GM23248 (cell line): ENCODE data around the gene PKP3. TPM values are rescaled to one million over a fixed set of nuclear protein-coding genes. Genes with fewer than 3 reads are reported as not detected.
A peak's percentile ranks its signal among the peaks of the same experiment; 100 is the strongest.

Experiments
- DNase-seq: peaks from one replicate; pipeline ENCODE4 v3.0.0-alpha.2; 2015
- H2AFZ ChIP-seq: fragments of 200-600 bp; sonication (generic); 2 replicates; pipeline ENCODE4 v1.6.1; 2016; ENCODE audit warnings: antibody characterized with exemption
- H3F3A ChIP-seq: fragments of 200-600 bp; sonication (generic); 2 replicates; pipeline ENCODE4 v1.6.1; 2016; ENCODE audit warnings: mild to moderate bottlenecking, antibody characterized with exemption, mixed run types; ENCODE audit not compliant: insufficient read depth
- H3K27ac ChIP-seq: fragments of 200-600 bp; sonication (generic); 2 replicates; pipeline ENCODE4 v1.5.1; 2016; ENCODE audit warnings: mild to moderate bottlenecking
- H3K27me3 ChIP-seq: fragments of 200-600 bp; sonication (generic); replicated peaks from 2 replicates; pipeline ENCODE4 v1.6.1; 2016; ENCODE audit warnings: mild to moderate bottlenecking; ENCODE audit not compliant: insufficient read depth
- H3K36me3 ChIP-seq: fragments of 200-600 bp; sonication (generic); 2 replicates; pipeline ENCODE4 v1.6.1; 2016; ENCODE audit warnings: low read depth, mild to moderate bottlenecking
- H3K4me1 ChIP-seq: fragments of 200-600 bp; sonication (generic); 2 replicates; pipeline ENCODE4 v1.6.1; 2016; ENCODE audit warnings: mild to moderate bottlenecking; ENCODE audit not compliant: insufficient read depth
- H3K4me2 ChIP-seq: fragments of 200-600 bp; sonication (generic); one replicate; pipeline ENCODE4 v1.6.1; 2016; ENCODE audit warnings: mild to moderate bottlenecking; ENCODE audit not compliant: unreplicated experiment
- H3K4me3 ChIP-seq: fragments of 200-600 bp; sonication (generic); 2 replicates; pipeline ENCODE4 v1.5.1; 2016; ENCODE audit warnings: mild to moderate bottlenecking
- H3K79me2 ChIP-seq: fragments of 200-600 bp; sonication (generic); 2 replicates; pipeline ENCODE4 v1.6.1; 2016; ENCODE audit warnings: mild to moderate bottlenecking; ENCODE audit not compliant: insufficient read depth
- H3K9ac ChIP-seq: fragments of 200-600 bp; sonication (generic); 2 replicates; pipeline ENCODE4 v1.6.1; 2016; ENCODE audit warnings: mild to moderate bottlenecking
- H3K9me2 ChIP-seq: fragments of 200-600 bp; sonication (generic); 2 replicates; pipeline ENCODE4 v1.6.1; 2016; ENCODE audit warnings: mixed run types, mild to moderate bottlenecking, moderate library complexity; ENCODE audit not compliant: insufficient read depth
- H3K9me3 ChIP-seq: fragments of 200-600 bp; sonication (generic); one replicate; pipeline ENCODE4 v1.6.1; 2017; ENCODE audit warnings: low read depth
- H4K20me1 ChIP-seq: fragments of 200-600 bp; sonication (generic); 2 replicates; pipeline ENCODE4 v1.6.0; 2016; ENCODE audit not compliant: insufficient read depth
- EZH2 ChIP-seq: fragments of 200-600 bp; sonication (generic); IDR thresholded peaks from 2 replicates; pipeline ENCODE4 v1.6.1; 2018; ENCODE audit warnings: antibody characterized with exemption, mild to moderate bottlenecking; ENCODE audit not compliant: insufficient read depth, poor library complexity, severe bottlenecking
- EZH2phosphoT487 ChIP-seq: fragments of 200-600 bp; sonication (generic); IDR thresholded peaks from 2 replicates; pipeline ENCODE4 v1.6.1; 2018; ENCODE audit warnings: antibody characterized with exemption, moderate library complexity, mild to moderate bottlenecking, low read depth; ENCODE audit not compliant: insufficient read depth
- WGBS, 2 experiments: methylation state at CpG; one replicate each; pipeline ENCODE4 v1.1.6; 2015 to 2017; ENCODE audit warnings: low lambda C conversion rate in 2 of 2, low coverage in 1 of 2; ENCODE audit errors: missing lambda C conversion rate in 2 of 2; 5-methylcytosine and 5-hydroxymethylcytosine counted together
- in situ Hi-C: fragments of 300-500 bp; cut with MboI; formaldehyde crosslinking; loops from 2 replicates; pipeline ENCODE4 v1.15.0; 2020
- polyA plus RNA-seq: library from polyadenylated mRNA; unstranded; fragments of >200 nt; fragmentation: Nextera tagmentation; extraction: Ambion mirVana; gene quantifications from 2 replicates; pipeline ENCODE4 v1.2.1, GENCODE V29; 2016
- total RNA-seq: library from RNA; depleted of rRNA; stranded (reverse); fragments of >200 nt; shearing (Covaris generic); gene quantifications from 2 replicates; pipeline ENCODE4 v1.2.3, GENCODE V29; 2014

The PKP3 gene
- total and polyA plus RNA-seq, 2 experiments from 2014 or later: 1.2 to 2.2 TPM

- peak overlapping the region; percentile 88 for H3K9ac ChIP-seq
- peak overlapping the region; percentile 99 for H3K27ac ChIP-seq
- no peaks in the 10 kb centered on the region for H3K79me2 ChIP-seq
- no peaks in the 10 kb centered on the region for H3K9me3 ChIP-seq
- peak overlapping the region; percentile 49 for H3K4me3 ChIP-seq
- in situ Hi-C loops: no loop called here
- H3F3A ChIP-seq: peaks cover 29% of the 10 kb centered on the region
- H3K4me2 ChIP-seq: peak overlapping the region; percentile 74
- no peaks in the 10 kb centered on the region for H3K36me3 ChIP-seq
- no peaks in the 10 kb centered on the region for H3K9me2 ChIP-seq
- WGBS, 2 experiments: 1 to 3% methylated on average over 34 to 62 of the region's 76 CpGs
- peak overlapping the region; percentile 24; the same call in 1 of the 2 replicates for H2AFZ ChIP-seq
- H3K4me1 ChIP-seq: peaks cover 34% of the 10 kb centered on the region
- TF ChIP-seq EZH2phosphoT487 (no peak), EZH2 (no peak)
- peak; percentile 96 for DNase-seq
- no peaks in the 10 kb centered on the region for H3K27me3 ChIP-seq
- no peaks in the 10 kb centered on the region for H4K20me1 ChIP-seq
Observed at GRCh38 chr11:355581-356458, 38.2 kb upstream of the PKP3 start.

- H4K20me1 ChIP-seq: no peaks in the 10 kb centered on the region
- H3K27ac ChIP-seq: no peak overlapping the region
- no peaks in the 10 kb centered on the region for H3K9me2 ChIP-seq
- H3K9ac ChIP-seq: no peak overlapping the region
- H3K4me2 ChIP-seq: no peak overlapping the region
- H3K79me2 ChIP-seq: no peaks in the 10 kb centered on the region
- TF ChIP-seq EZH2phosphoT487: no peak
- TF ChIP-seq EZH2: no peak
- H3F3A ChIP-seq: peaks cover 29% of the 10 kb centered on the region
- 76 to 81% methylated on average over 6 of the region's 6 CpGs for WGBS, 2 experiments
- no peak for DNase-seq
- no peaks in the 10 kb centered on the region for H3K9me3 ChIP-seq
- H3K4me1 ChIP-seq: peaks cover 30% of the 10 kb centered on the region
- no peaks in the 10 kb centered on the region for H3K27me3 ChIP-seq
- in situ Hi-C loops: no loop called here
- no peaks in the 10 kb centered on the region for H3K36me3 ChIP-seq
- no peak overlapping the region for H3K4me3 ChIP-seq
- no peak overlapping the region for H2AFZ ChIP-seq
Observed at GRCh38 chr11:356610-357009, 37.4 kb upstream of the PKP3 start.

DNA sequence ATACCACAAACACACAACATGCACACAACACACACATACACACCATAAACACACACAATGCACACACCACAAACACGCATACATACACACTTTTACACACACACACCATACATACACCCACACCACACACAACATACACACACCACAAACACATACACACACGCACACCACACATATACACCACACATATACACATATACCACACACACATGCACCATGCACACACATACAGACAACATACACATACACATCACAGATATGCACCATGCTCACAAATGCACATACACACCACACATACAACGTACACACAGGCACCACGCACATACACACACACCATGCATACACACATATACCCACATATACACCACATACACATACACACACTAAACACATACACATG, 36.4 kb upstream of the PKP3 start:
- H3K4me3 ChIP-seq: no peak overlapping the region
- in situ Hi-C loops: no loop called here
- TF ChIP-seq EZH2phosphoT487: no peak
- TF ChIP-seq EZH2: no peak
- no peak overlapping the region for H3K27ac ChIP-seq
- WGBS, 2 experiments: 94 to 98% methylated on average over 4 of the region's 4 CpGs
- no peaks in the 10 kb centered on the region for H3K27me3 ChIP-seq
- H3K9ac ChIP-seq: no peak overlapping the region
- H3K4me1 ChIP-seq: peaks cover 30% of the 10 kb centered on the region
- no peaks in the 10 kb centered on the region for H3K9me2 ChIP-seq
- no peaks in the 10 kb centered on the region for H4K20me1 ChIP-seq
- no peak overlapping the region for H3K4me2 ChIP-seq
- no peak for DNase-seq
- H3K36me3 ChIP-seq: no peaks in the 10 kb centered on the region
- H3K79me2 ChIP-seq: no peaks in the 10 kb centered on the region
- H3F3A ChIP-seq: peaks cover 26% of the 10 kb centered on the region
- H2AFZ ChIP-seq: no peak overlapping the region
- H3K9me3 ChIP-seq: no peaks in the 10 kb centered on the region

- DNase-seq: no peak
- Histone ChIP-seq H3F3A (peaks cover 21% of the 10 kb centered on the region), H3K27me3 (no peaks in the 10 kb centered on the region), H3K9me3 (no peaks in the 10 kb centered on the region), H3K4me3 (no peak overlapping the region), H3K36me3 (no peaks in the 10 kb centered on the region), H3K79me2 (no peaks in the 10 kb centered on the region), H4K20me1 (no peaks in the 10 kb centered on the region), H3K9ac (no peak overlapping the region), H3K27ac (no peak overlapping the region), H3K4me2 (no peak overlapping the region), H2AFZ (no peak overlapping the region), H3K4me1 (peaks cover 24% of the 10 kb centered on the region), H3K9me2 (no peaks in the 10 kb centered on the region)
- in situ Hi-C loops: no loop called here
- TF ChIP-seq EZH2phosphoT487: no peak
- no peak for TF ChIP-seq EZH2
- 60 to 63% methylated on average over 34 of the region's 34 CpGs for WGBS, 2 experiments
Observed at GRCh38 chr11:358129-358800, 35.7 kb upstream of the PKP3 start.
